GM23338 (cell line): ENCODE measurements around the gene RTN4IP1. TPM values are rescaled to one million over a fixed set of nuclear protein-coding genes. Genes with fewer than 3 reads are reported as not detected.
A peak's percentile ranks its signal among the peaks of the same experiment; 100 is the strongest.

Experiments
- ATAC-seq: fragments of 200-7000 bp; cut with Tn5 transposase; 3 replicates; pipeline ENCODE4 v1.9.1; 2020
- DNase-seq: peaks from one replicate; pipeline ENCODE4 v3.0.0-alpha.2; 2015; ENCODE audit warnings: low spot score
- H2AFZ ChIP-seq: fragments of 200-600 bp; sonication (generic); 2 replicates; pipeline ENCODE4 v1.8.0; 2016; ENCODE audit warnings: antibody characterized with exemption, mild to moderate bottlenecking, moderate library complexity
- H3F3A ChIP-seq: fragments of 200-600 bp; sonication (generic); replicated peaks from 2 replicates; pipeline ENCODE4 v1.8.0; 2017; ENCODE audit warnings: antibody characterized with exemption, mixed run types, low read depth
- H3K27ac ChIP-seq: fragments of 200-600 bp; sonication (generic); 2 replicates; pipeline ENCODE4 v1.6.1; 2016; ENCODE audit warnings: low read depth
- H3K27me3 ChIP-seq: fragments of 200-600 bp; sonication (generic); 2 replicates; pipeline ENCODE4 v1.8.0; 2016; ENCODE audit warnings: mild to moderate bottlenecking, mixed run types, moderate library complexity; ENCODE audit not compliant: insufficient read depth
- H3K36me3 ChIP-seq: fragments of 200-600 bp; sonication (generic); 2 replicates; pipeline ENCODE4 v1.8.0; 2016; ENCODE audit warnings: mild to moderate bottlenecking; ENCODE audit not compliant: insufficient read depth
- H3K4me1 ChIP-seq: fragments of 200-600 bp; sonication (generic); 2 replicates; pipeline ENCODE4 v1.8.0; 2016; ENCODE audit warnings: mild to moderate bottlenecking, moderate library complexity; ENCODE audit not compliant: insufficient read depth
- H3K4me2 ChIP-seq: fragments of 200-600 bp; sonication (generic); 2 replicates; pipeline ENCODE4 v1.7.1; 2017; ENCODE audit warnings: mixed run types
- H3K4me3 ChIP-seq: fragments of 200-600 bp; sonication (generic); 2 replicates; pipeline ENCODE4 v1.6.1; 2016; ENCODE audit warnings: mixed run types
- H3K79me2 ChIP-seq: fragments of 200-600 bp; sonication (generic); replicated peaks from 2 replicates; pipeline ENCODE4 v1.8.0; 2017; ENCODE audit warnings: mild to moderate bottlenecking; ENCODE audit not compliant: insufficient read depth
- H3K9me2 ChIP-seq: fragments of 200-600 bp; sonication (generic); 2 replicates; pipeline ENCODE4 v1.8.0; 2017; ENCODE audit not compliant: insufficient read depth
- H4K20me1 ChIP-seq: fragments of 200-600 bp; sonication (generic); replicated peaks from 2 replicates; pipeline ENCODE4 v1.8.0; 2017; ENCODE audit warnings: mild to moderate bottlenecking; ENCODE audit not compliant: insufficient read depth
- H3K27ac Mint-ChIP-seq: 2 replicates; pipeline ENCODE4 v1.8.0; 2020; ENCODE audit warnings: inconsistent platforms, mild to moderate bottlenecking, moderate library complexity, mixed read lengths
- H3K27me3 Mint-ChIP-seq: 3 replicates; pipeline ENCODE4 v1.8.0; 2022; ENCODE audit warnings: low read depth, mild to moderate bottlenecking, moderate library complexity, mixed read lengths, inconsistent platforms; ENCODE audit not compliant: insufficient read depth, poor library complexity
- H3K36me3 Mint-ChIP-seq: 3 replicates; pipeline ENCODE4 v1.8.0; 2021; ENCODE audit warnings: low read depth, mild to moderate bottlenecking, inconsistent platforms, moderate library complexity, mixed read lengths
- H3K4me1 Mint-ChIP-seq: 3 replicates; pipeline ENCODE4 v1.8.0; 2020; ENCODE audit warnings: mild to moderate bottlenecking, inconsistent platforms, mixed read lengths
- H3K4me3 Mint-ChIP-seq: 3 replicates; pipeline ENCODE4 v1.8.0; 2021; ENCODE audit warnings: moderate library complexity, mild to moderate bottlenecking, inconsistent platforms, mixed read lengths
- H3K9me3 Mint-ChIP-seq: 3 replicates; pipeline ENCODE4 v1.8.0; 2020; ENCODE audit warnings: moderate library complexity, mild to moderate bottlenecking, inconsistent platforms, mixed read lengths
- CREB1 ChIP-seq: fragments of 250-450 bp; sonication (Bioruptor Pico); IDR thresholded peaks from 2 replicates; pipeline ENCODE4 v1.5.0; 2020; ENCODE audit warnings: low read depth, mild to moderate bottlenecking, moderate library complexity
- STAT1 ChIP-seq: IDR thresholded peaks from one replicate; pipeline ENCODE4 v1.6.1; 2016; ENCODE audit warnings: antibody characterized with exemption; ENCODE audit not compliant: unreplicated experiment
- ZNF114 ChIP-seq: fragments of 250-450 bp; sonication (Bioruptor Pico); IDR thresholded peaks from 2 replicates; pipeline ENCODE4 v1.5.0; 2020; ENCODE audit warnings: mild to moderate bottlenecking, moderate library complexity
- ZNF331 ChIP-seq: fragments of 250-450 bp; sonication (Bioruptor Pico); IDR thresholded peaks from 2 replicates; pipeline ENCODE4 v1.5.0; 2020; ENCODE audit warnings: low read depth, mild to moderate bottlenecking, moderate library complexity
- polyA plus RNA-seq: library from polyadenylated mRNA; unstranded; fragments of >200 nt; fragmentation: Nextera tagmentation; extraction: Ambion mirVana; gene quantifications from 2 replicates; pipeline ENCODE4 v1.2.1, GENCODE V29; 2016
- total RNA-seq: library from RNA; depleted of rRNA; stranded (reverse); fragments of >200 nt; shearing (Covaris generic); gene quantifications from 2 replicates; pipeline ENCODE4 v1.2.3, GENCODE V29; 2014
- TF ChIP-seq, protein P1 (sequence below): fragments of 250-450 bp; sonication (Bioruptor Pico); IDR thresholded peaks from 2 replicates; pipeline ENCODE4 v1.5.0; 2020; ENCODE audit warnings: mild to moderate bottlenecking, moderate library complexity

RTN4IP1 gene
- total and polyA plus RNA-seq, 2 experiments from 2014 or later: 14.5 to 17.5 TPM

DNA sequence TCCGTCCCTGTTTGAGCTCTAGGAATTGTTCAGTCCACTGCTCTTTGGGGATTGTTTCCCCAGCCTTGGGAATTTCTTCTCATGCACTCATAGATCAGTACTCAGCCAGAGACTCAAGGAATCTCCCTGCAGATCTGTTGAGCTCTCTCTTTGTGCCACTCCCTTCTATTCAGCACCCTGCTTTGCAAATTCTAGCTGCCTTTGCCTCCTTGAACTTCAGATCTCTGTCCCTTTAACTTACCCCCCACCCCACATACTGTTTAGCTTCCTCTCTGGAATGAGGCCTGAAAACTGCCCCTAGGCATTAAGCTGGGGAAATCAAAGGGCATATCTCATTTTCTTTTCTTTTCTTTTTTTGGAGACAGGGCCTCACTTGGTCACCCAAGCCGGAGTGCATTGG, 30.6 kb upstream of the RTN4IP1 start:
- peaks cover 86% of the 10 kb centered on the region for H3K36me3 Mint-ChIP-seq
- Histone ChIP-seq H3K27ac (peak overlapping the region; percentile 35; the same call in 1 of the 2 replicates), H3K4me2 (peak overlapping the region; percentile 11; the same call in 1 of the 2 replicates), H4K20me1 (no peaks in the 10 kb centered on the region), H3K4me1 (peaks cover 18% of the 10 kb centered on the region; the same call in 1 of the 2 replicates), H3F3A (no peaks in the 10 kb centered on the region), H2AFZ (no peak overlapping the region), H3K79me2 (no peaks in the 10 kb centered on the region), H3K4me3 (no peak overlapping the region), H3K27me3 (no peaks in the 10 kb centered on the region), H3K36me3 (peaks cover 14% of the 10 kb centered on the region), H3K9me2 (no peaks in the 10 kb centered on the region)
- peaks cover 19% of the 10 kb centered on the region; the same call in 2 of the 3 replicates for H3K4me1 Mint-ChIP-seq
- no peaks in the 10 kb centered on the region for H3K27me3 Mint-ChIP-seq
- TF ChIP-seq CREB1 (CRISPR knock-in tag): no peak
- TF ChIP-seq STAT1: no peak
- TF ChIP-seq ZNF331 (CRISPR knock-in tag): no peak
- TF ChIP-seq, protein P1, sequence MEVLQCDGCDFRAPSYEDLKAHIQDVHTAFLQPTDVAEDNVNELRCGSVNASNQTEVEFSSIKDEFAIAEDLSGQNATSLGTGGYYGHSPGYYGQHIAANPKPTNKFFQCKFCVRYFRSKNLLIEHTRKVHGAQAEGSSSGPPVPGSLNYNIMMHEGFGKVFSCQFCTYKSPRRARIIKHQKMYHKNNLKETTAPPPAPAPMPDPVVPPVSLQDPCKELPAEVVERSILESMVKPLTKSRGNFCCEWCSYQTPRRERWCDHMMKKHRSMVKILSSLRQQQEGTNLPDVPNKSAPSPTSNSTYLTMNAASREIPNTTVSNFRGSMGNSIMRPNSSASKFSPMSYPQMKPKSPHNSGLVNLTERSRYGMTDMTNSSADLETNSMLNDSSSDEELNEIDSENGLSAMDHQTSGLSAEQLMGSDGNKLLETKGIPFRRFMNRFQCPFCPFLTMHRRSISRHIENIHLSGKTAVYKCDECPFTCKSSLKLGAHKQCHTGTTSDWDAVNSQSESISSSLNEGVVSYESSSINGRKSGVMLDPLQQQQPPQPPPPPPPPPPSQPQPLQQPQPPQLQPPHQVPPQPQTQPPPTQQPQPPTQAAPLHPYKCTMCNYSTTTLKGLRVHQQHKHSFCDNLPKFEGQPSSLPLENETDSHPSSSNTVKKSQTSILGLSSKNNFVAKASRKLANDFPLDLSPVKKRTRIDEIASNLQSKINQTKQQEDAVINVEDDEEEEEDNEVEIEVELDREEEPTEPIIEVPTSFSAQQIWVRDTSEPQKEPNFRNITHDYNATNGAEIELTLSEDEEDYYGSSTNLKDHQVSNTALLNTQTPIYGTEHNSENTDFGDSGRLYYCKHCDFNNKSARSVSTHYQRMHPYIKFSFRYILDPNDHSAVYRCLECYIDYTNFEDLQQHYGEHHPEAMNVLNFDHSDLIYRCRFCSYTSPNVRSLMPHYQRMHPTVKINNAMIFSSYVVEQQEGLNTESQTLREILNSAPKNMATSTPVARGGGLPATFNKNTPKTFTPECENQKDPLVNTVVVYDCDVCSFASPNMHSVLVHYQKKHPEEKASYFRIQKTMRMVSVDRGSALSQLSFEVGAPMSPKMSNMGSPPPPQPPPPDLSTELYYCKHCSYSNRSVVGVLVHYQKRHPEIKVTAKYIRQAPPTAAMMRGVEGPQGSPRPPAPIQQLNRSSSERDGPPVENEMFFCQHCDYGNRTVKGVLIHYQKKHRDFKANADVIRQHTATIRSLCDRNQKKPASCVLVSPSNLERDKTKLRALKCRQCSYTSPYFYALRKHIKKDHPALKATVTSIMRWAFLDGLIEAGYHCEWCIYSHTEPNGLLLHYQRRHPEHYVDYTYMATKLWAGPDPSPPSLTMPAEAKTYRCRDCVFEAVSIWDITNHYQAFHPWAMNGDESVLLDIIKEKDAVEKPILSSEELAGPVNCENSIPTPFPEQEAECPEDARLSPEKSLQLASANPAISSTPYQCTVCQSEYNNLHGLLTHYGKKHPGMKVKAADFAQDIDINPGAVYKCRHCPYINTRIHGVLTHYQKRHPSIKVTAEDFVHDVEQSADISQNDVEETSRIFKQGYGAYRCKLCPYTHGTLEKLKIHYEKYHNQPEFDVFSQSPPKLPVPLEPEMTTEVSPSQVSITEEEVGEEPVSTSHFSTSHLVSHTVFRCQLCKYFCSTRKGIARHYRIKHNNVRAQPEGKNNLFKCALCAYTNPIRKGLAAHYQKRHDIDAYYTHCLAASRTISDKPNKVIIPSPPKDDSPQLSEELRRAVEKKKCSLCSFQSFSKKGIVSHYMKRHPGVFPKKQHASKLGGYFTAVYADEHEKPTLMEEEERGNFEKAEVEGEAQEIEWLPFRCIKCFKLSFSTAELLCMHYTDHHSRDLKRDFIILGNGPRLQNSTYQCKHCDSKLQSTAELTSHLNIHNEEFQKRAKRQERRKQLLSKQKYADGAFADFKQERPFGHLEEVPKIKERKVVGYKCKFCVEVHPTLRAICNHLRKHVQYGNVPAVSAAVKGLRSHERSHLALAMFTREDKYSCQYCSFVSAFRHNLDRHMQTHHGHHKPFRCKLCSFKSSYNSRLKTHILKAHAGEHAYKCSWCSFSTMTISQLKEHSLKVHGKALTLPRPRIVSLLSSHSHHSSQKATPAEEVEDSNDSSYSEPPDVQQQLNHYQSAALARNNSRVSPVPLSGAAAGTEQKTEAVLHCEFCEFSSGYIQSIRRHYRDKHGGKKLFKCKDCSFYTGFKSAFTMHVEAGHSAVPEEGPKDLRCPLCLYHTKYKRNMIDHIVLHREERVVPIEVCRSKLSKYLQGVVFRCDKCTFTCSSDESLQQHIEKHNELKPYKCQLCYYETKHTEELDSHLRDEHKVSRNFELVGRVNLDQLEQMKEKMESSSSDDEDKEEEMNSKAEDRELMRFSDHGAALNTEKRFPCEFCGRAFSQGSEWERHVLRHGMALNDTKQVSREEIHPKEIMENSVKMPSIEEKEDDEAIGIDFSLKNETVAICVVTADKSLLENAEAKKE (CRISPR knock-in tag): no peak
- peak; percentile 93 for ATAC-seq
- H3K9me3 Mint-ChIP-seq: peaks cover 19% of the 10 kb centered on the region
- DNase-seq: peak; percentile 50
- H3K4me3 Mint-ChIP-seq: no peak overlapping the region; the same call in 2 of the 3 replicates
- H3K27ac Mint-ChIP-seq: peak overlapping the region; percentile 82

DNA sequence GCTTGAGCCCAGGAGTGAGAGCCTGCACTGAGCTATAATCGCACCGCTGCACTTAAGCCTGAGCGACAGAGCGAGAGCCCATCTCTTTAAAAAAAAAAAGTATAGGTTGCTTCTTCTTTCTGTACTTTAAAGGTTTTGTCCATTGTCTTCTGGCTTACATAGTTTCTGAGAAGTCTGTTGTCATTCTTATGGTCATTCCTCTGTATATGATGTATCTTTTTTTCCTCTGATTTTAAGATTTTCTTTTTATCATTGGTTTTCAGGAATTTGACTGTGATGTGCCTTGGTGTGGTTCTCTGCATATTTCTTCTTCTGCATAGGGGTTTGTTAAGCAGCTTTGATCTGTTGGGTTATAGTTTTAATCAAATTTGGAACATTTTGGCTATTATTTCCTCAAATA, 29.2 kb upstream of the RTN4IP1 start:
- no peak for ATAC-seq
- TF ChIP-seq ZNF114 (CRISPR knock-in tag): no peak
- TF ChIP-seq, protein P1 (CRISPR knock-in tag): no peak

More for the DNA sequence above, 29.2 kb upstream of the RTN4IP1 start:
- no peaks in the 10 kb centered on the region for H3K79me2 ChIP-seq
- H3K27me3 Mint-ChIP-seq: no peaks in the 10 kb centered on the region
- H3K4me3 ChIP-seq: no peak overlapping the region
- no peak overlapping the region for H3K27ac Mint-ChIP-seq
- H3K4me3 Mint-ChIP-seq: no peak overlapping the region
- no peak overlapping the region for H3K27ac ChIP-seq
- peaks cover 19% of the 10 kb centered on the region; the same call in 2 of the 3 replicates for H3K4me1 Mint-ChIP-seq
- no peak overlapping the region for H3K4me2 ChIP-seq
- H4K20me1 ChIP-seq: no peaks in the 10 kb centered on the region
- H3K9me2 ChIP-seq: no peaks in the 10 kb centered on the region
- H3K36me3 Mint-ChIP-seq: peaks cover 86% of the 10 kb centered on the region
- no peak for DNase-seq
- no peaks in the 10 kb centered on the region for H3K27me3 ChIP-seq
- H3K9me3 Mint-ChIP-seq: peaks cover 19% of the 10 kb centered on the region
- no peaks in the 10 kb centered on the region for H3F3A ChIP-seq
- no peak overlapping the region for H2AFZ ChIP-seq
- peaks cover 23% of the 10 kb centered on the region for H3K36me3 ChIP-seq
- H3K4me1 ChIP-seq: peaks cover 18% of the 10 kb centered on the region; the same call in 1 of the 2 replicates
